Measurements from ENCODE around the gene FAM168A.

FAM168A gene

DNA sequence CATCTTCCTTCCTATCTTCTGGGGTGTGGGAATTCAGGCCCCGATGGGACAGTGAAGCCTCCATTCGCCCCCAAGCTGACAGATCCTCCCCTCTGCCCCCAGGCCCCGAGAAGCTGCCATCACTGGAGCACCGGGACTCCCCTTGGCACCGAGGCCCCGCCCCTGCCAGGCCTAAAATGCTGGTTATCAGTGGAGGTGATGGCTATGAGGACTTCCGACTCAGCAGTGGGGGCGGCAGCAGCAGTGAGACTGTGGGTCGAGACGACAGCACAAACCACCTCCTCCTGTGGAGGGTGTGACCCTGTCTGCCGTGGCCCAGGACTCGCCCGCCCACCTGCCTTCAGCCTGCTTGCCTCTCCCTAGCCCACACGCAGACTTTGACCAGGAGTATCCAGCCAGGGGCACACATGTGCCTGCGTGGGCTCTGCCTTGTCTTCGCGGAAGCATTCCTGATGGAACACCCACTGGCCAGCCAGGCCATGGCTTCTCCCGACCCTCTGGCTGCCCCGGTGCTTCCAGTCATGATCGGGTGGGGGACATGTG, 230.4 kb downstream of the FAM168A start:
- DNase-seq (ENCODE audit: low spot score), result no peak

DNA sequence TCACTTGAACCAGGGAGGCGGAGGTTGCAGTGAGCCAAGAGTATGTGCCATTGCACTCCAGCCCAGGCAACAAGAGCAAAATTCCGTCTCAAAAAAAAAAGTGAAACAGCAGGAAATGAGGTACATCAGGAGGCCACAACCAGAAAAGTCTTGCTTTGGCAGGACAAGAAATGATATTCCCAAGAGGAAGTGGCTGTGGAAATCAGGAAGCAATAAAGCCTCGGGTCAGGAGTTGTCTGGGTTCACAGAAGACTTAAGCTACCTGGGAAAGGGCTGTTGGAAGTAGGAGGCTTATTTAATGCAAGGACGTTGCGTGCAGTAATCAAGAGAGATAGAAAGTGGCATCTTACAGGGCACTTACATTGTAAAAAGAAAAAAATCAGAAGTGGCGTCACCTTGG, 231.0 kb downstream of the FAM168A start:
- DNase-seq (ENCODE audit: low spot score), result no peak

DNA sequence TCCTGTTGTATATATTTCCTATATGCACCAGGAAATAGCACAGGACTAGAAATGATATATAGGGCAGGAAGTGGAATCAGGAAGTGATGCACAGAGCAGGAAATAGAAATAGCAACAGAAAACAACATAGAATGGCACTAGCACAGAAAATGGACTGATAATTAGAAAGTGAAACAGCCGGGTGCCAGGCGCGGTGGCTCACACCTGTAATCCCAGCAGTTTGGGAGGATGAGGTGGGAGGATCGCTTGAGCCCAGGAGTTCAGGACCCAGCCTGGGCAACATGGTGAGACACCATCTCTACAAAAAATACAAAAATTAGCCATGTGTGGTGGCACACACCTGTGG, 231.7 kb downstream of the FAM168A start:
- peak; percentile 49 for DNase-seq (ENCODE audit: low spot score)

DNA sequence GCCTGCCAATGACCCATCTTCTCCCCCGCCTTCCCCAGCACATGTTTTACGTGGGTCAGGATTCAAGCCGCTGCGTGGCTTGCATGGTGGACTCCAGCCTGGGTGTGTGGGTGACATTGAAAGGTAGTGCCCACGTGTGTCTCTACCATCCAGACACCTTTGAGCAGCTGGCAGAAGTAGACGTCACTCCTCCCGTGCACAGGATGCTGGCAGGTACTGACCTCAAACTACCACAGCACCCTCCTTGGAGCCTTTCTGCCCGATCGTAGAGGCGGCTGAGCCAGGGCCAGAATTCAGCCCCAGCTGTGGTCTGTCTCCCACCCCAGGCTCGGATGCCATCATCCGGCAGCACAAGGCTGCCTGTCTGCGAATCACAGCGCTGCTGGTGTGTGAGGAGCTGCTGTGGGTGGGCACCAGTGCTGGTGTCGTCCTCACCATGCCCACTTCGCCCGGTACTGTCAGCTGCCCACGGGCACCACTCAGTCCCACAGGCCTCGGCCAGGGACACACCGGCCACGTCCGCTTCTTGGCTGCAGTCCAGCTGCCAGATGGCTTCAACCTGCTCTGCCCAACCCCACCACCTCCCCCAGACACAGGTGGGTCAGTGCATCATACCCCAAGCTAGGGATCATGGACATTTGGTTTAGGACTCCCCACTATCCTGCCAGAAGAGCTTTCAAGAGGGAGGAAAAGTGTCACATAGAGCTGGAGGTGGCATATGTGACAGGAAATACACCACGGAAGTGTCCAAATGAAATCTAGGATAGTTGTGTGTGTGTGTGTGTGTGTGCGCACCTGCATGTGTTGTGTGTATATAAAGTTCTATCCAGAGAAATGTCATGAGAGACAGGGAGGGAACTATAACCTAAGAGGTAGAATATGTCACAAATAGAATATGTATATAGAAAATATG, 232.3 kb downstream of the FAM168A start:
- DNase-seq (ENCODE audit: low spot score), result no peak

DNA sequence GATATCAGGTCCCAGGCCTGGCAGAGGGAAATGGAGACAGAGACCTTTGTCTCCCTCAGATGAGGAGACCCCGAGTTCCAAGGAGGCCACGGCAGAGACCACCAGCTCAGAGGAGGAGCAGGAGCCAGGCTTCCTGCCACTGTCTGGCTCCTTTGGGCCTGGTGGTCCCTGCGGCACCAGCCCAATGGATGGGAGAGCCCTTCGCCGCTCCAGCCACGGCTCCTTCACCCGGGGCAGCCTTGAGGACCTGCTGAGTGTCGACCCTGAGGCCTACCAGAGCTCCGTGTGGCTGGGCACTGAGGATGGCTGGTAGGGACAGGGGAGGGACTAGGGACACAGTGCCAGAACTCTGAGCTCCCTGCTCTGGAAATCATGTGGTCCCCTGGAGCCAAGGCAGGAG, 234.8 kb downstream of the FAM168A start:
- DNase-seq (ENCODE audit: low spot score), result no peak

DNA sequence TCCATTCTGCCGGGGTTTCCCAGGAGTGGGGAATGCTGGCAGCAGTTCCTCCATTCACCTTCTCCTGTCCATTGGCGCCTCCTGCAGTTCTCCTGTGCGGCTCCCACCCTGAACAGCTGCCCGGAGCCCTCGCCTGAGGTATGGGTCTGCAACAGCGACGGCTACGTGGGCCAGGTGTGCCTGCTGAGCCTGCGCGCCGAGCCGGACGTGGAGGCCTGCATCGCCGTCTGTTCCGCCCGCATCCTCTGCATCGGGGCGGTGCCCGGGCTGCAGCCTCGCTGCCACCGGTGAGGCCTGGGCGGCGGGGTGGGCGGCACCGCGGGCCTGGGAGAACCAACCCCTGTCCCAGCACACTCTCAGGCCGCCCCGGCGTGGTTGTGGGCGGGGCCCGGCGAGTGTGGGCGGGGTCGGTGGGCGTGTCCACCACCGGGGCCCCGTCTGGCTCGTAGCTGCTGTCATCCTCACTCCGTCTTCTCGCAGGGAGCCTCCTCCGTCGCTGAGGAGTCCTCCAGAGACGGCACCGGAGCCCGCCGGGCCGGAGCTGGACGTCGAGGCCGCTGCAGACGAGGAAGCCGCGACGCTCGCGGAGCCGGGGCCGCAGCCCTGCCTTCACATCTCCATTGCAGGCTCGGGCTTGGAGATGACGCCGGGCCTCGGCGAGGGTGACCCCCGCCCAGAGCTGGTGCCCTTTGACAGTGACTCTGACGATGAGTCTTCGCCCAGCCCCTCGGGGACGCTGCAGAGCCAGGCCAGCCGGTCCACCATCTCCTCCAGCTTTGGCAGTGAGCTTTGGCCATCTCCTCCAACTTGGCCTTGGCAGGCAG, 235.7 kb downstream of the FAM168A start:
- no peak for DNase-seq (ENCODE audit: low spot score)

DNA sequence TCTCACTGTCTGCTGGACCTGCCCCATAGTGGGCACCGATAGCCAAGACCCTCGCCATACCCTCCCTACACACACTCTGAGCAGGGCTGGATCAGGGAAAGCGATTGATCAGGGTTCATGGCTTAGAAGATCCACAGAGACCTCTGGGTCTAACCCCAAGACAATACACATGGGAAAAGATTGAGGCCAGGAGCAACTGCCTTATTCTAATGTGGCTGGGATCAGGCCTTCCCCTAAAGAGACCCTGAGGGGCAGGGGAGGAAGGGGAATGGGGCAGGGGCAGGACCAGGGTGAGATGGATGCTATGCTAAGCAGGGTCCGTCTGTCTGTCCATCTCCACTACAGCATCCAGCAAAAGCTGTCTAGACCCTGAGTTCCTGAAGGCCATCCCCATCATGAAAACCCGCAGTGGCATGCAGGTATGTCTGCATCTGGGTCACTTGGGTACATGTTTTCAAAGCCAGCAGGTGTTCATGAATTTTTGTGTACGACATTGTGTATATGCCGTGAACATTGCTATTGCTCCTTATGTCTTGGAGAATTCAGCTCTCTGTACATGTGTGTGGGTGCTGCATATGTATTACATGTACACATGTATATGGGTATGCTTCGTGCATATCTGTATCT, 237.1 kb downstream of the FAM168A start:
- DNase-seq (ENCODE audit: low spot score), result no peak

DNA sequence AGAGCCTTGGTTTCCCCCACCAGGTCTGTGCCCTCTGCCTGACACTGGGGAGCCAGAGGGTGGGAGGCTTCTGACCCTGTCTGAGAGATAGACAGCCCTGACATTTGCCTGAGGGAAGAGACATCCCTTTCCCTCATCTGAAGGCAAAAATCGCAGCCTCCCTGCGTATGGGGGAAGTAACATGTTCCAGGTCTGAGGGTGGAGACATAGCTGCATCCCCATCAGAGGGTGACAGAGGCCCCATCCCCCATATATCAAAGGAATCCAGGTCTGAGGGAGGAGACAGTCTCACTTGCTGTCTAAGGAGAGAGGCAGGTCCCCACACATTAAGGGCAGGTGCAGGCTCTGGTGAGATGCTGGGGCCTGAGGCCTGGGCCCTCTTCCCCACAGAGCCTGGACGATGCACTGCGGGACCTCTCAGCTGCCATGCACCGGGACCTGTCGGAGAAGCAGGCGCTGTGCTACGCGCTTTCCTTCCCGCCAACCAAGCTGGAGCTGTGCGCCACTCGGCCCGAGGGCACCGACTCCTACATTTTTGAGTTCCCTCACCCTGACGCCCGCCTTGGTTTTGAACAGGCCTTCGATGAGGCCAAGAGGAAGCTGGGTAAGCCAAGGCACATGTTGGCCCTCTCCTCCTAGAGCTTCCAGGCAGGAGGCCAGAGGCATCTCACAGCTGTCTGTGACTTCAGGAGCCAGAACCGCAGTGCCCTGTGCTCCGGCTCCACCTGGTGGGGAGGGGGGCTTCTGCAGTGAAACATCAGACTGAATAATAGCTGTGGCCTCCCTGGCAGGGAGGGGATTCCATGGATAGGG, 237.8 kb downstream of the FAM168A start:
- peak; percentile 16 for DNase-seq (ENCODE audit: low spot score)

DNA sequence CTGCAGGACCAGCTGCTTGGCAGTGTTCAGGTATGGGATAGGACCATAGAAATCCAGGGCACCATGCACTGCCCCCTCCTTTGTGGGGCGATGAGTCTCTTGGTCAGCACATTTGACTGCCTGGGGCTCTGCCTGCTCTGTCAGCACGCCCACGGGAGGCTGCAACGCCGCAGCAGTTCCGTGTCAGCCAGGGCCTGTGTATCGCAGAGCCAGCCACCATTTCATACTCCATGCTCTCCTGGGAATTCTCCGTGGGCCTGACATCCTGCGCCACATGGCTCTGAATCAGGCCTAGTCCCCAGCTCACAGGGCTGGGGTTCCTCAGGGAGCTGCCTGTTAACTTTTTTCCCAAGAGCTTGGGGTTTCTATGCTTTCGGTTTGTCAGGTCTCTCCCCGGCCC, 238.6 kb downstream of the FAM168A start:
- DNase-seq (ENCODE audit: low spot score), result no peak

DNA sequence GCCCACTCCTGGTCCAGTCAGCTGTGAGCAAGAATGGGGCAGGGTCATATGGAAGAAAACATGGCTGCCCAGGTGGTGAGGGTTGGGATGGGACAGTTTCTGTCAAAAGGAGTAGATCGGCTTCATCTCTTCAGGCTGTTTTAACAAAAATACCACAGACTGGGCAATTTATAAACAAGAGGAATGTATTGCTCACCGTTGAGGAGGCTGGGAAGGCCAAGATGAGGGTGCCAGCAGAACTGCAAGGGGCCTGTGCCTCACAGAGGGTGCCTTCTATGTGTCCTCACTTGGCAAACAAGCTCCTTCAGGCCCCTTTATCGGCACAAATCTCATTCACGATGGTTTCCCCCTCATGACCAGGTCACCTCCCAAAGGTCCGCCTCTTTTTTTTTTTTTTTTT, 239.8 kb downstream of the FAM168A start:
- no peak for DNase-seq (ENCODE audit: low spot score)

DNA sequence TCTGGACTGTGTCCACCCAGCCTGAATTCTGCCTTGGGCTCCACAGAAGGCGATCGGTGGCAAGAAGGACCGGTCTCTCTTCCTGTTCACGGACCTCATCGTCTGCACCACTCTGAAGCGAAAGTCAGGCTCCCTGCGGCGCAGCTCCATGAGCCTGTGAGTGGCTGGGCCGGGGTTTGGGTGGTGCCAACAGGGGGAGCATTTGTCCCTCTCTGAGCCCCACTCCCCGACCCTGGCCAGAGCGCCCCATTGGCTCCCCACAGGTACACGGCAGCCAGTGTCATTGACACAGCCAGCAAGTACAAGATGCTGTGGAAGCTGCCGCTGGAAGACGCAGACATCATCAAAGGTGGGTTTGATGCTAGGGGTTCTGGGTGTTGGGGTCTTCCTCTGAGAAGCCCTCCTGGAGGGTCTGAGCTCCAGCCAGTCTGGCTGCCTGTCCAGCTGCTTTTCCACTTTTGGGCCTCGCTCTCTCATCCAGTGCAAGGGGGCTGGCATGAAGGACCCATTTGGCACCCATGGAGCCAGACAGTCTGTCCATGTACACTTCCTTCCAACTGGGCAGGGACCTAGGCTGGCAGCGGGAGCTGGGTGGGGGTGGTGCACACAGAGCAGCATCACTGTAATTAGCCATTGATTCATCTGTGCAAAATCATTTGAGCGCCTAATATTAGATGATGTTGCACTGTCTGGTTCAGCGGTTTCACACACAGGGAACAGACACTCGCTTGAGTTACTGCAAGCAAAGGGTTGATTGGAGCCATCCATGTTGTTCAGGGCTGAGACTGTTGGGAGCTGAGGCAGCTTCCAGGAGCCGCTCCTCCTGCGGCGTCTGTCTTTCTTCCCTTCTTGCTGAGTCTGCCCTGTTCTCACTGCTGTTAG, 240.7 kb downstream of the FAM168A start:
- DNase-seq (ENCODE audit: low spot score), result no peak

DNA sequence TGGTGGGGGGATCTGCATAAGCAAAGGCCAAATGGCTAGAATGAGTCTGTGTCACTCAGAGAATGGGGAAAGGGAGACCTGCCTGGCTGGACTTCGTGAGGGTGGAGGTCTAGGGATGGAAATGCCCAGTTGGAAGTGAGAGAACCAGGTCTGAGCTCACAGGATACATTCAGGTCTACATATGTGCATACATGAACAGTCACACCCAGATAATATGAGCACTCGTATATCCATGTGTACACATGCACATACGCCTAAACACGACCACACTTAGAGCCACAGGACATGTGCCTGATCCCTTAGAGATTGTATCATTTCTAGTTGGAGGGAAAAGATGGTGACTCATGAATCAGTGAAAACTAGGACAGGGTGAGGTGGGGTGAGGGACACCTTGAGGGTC, 242.8 kb downstream of the FAM168A start:
- DNase-seq (ENCODE audit: low spot score), result no peak

DNA sequence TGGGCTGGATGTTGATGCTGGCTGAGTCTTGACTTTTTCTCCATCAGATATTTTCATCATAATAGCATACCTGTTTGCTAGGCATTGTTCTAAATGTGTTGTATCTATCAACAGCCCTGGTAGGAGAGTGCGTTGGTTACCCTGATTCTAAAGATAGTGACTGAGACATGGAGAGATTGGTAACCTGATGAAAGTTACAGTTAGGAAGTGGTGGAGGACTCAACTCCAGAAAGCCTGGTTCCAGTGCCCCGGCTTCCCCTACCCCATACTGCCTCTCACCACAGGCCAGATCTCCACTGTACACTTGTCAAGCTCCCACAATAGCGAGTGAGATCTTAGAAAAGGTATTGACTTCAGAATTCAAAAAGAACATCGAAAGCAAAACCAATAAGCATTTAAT, 244.5 kb downstream of the FAM168A start:
- no peak for DNase-seq (ENCODE audit: low spot score)

DNA sequence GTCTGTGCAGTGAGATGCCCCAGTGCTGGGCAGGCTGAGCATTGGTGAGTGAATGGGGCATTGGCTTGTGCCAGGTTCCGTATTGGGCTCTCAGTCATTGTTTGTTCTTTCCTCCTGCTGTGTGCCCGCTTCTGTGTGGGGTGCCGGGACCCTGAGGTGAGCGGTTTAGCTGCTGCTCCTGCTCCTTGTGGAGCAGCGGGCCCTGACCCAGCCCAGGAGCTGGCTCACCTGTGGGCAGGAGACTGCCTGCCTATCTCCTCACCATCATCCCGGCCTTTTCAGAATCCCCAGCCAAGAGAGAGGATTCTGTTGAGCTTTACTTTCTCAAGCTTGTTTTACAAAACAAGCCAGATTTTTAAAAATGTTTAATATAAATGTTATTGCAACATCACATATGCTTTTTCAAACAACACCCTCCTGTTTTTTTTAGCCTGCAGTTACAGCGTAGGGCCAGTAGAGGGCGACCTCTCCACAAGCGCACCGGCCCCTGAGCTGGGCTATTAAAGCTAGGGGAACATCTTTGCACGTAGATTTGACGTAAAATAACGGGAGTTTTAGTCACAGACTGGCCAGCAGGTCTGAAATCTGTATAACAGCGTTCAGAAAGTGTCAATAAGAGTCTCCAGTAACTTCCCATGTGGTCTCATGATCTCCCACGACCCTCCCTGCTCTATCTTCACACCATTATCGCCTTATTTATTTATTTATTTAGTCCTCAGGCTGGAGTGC, 246.8 kb downstream of the FAM168A start:
- DNase-seq (ENCODE audit: low spot score), result peak; percentile 70

Data from CD4-positive, alpha-beta T cell treated with Interleukin-2 at 100 ng/mL for 4 hours (primary cell).